C4-2B (cell line): Measurements from ENCODE around the gene DYDC1.

Experiments used
- ZFX ChIP-seq: fragments of 450-650 bp; IDR thresholded peaks from 2 replicates; pipeline ENCODE4 v1.6.1; 2017
- TF ChIP-seq, protein P1 (sequence below): fragments of 450-650 bp; conservative IDR thresholded peaks from 2 replicates; pipeline ENCODE4 v1.5.1; 2017; ENCODE audit warnings: mild to moderate bottlenecking

- TF ChIP-seq, protein P1, sequence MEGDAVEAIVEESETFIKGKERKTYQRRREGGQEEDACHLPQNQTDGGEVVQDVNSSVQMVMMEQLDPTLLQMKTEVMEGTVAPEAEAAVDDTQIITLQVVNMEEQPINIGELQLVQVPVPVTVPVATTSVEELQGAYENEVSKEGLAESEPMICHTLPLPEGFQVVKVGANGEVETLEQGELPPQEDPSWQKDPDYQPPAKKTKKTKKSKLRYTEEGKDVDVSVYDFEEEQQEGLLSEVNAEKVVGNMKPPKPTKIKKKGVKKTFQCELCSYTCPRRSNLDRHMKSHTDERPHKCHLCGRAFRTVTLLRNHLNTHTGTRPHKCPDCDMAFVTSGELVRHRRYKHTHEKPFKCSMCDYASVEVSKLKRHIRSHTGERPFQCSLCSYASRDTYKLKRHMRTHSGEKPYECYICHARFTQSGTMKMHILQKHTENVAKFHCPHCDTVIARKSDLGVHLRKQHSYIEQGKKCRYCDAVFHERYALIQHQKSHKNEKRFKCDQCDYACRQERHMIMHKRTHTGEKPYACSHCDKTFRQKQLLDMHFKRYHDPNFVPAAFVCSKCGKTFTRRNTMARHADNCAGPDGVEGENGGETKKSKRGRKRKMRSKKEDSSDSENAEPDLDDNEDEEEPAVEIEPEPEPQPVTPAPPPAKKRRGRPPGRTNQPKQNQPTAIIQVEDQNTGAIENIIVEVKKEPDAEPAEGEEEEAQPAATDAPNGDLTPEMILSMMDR: no peak
- no peak for TF ChIP-seq ZFX
Observed at GRCh38 chr10:80379701-80380100, 23.1 kb upstream of the DYDC1 start.
